D341Med (cell line): ENCODE data around the gene ZNF750.

Source experiments
- DNase-seq: peaks from one replicate; pipeline ENCODE4 v3.0.0; 2012; ENCODE audit warnings: low spot score

The ZNF750 gene

DNA sequence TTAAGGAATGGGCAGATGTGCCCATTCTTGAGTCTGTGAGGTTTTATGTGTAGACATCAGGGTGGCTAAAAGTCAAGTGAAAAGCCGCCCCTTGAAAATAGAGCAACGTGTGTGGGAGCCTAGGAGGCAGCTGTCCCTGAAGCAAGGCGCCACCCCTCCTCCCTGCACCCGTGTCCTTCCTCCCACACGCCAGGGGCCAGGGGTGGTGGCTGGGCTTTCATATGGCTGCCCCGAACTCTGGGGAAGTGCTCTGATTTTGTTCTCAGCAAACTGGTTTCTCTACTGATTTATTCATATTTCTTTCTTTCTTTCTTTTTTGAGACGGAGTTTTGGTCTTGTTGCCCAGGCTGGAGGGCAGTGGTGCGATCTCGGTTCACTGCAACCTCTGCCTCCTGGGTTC lies 4.7 kb downstream of the ZNF750 start:
- no peak for DNase-seq

DNA sequence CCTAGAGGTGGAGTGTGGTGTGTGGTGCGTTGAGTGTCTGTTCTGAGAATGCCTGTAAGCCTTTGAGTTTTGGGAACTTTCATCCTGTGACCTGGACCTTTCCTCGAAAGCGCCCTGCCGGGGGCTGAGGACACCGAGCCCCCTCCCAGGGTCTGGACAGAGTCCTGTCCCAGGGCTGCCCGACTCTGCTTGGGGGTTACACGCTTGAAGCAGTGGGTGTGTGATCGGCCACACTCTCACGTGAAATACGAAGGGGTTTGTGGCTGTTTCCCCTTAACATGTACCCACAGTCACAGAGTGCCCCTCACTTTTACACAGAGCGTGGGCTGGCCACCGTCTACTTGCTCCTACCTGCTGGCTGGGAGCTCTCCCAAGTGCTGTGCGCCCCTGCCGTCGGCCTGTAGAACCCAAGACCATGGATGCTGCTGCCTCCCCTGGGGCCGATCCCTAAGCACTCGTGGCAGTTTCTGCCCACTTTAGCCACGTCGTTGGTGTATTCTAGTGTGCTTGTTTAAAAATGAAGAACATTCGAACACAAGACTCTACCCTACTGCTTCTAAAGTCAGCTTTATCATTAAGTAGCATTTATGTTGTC lies 6.8 kb downstream of the ZNF750 start:
- DNase-seq, result no peak

DNA sequence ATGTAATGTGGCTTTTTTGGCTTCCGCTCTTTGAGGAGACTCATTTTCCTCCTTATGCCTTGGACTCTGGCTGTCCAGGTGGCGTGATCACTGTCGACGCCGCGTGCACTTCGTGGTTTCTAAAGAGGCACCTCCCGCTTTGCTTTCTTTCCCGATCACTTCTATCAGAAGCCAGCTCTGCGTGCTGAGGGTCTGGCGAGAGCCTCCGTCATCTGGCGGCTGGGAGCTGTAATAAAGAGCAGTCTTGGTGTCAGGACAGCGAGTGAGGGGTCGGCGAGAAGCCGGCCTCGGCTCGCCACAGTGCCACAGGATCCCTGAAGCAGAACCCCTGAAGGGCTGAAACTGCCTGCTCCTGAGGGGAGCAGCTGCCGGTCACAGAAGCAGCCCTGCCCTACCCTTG lies 7.4 kb downstream of the ZNF750 start:
- DNase-seq, result no peak

DNA sequence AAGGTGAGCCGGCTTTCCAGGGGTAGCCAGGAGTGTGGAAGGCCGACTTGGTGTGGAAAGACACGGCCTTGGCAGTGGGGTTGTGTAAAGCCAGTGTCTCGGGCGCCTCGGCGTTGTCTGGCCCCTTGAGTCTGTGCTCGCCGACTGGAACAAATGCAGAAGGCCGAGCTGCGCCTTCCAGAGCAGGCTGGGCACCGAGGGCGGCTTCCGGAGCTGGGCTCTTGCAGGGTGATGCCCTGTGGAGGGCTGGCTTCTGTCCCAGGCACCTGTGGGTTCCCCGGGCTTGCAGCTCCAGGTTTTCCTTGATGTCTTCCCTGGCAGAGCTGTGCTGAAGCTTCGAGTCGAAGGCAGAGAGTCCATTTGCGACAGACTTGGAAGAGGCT lies 8.0 kb downstream of the ZNF750 start:
- no peak for DNase-seq

DNA sequence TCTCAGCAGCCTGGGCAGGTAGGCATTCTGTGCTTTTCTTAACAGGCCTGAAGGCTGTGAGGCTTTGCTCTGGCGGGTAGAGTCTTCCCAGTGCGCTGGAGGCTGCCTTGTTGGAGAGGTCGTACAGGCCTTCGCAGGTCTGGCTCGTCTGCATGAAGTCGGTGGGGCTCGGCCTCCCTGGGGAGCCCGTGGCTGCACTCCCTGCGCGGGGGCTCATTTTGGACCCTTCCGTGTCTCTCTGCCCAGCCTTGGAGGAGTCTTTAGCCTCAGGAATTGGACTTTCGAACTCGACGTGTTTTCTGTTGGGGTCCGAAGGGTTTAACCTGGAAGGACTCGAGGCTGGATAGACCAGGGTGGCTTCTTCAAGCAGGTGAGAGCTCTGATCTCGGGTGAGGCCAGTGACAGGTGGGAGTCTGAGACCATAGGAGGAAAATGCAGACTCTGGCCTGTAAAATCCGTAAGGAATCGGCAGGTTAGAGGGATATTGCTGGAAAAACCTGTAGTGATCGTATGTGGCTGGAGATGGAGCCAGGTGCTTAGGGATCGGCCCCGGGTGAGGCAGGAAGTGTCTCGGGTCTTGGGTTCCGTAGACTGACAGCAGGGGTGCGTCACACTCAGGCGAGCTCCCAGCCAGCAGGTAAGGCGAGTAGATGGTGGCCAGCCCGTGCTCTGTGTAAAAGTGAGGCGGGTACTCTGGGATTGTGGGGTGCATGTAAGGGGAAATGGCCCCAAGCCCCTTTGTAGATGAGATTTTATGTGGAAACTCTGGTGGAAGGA lies 8.6 kb downstream of the ZNF750 start:
- no peak for DNase-seq

DNA sequence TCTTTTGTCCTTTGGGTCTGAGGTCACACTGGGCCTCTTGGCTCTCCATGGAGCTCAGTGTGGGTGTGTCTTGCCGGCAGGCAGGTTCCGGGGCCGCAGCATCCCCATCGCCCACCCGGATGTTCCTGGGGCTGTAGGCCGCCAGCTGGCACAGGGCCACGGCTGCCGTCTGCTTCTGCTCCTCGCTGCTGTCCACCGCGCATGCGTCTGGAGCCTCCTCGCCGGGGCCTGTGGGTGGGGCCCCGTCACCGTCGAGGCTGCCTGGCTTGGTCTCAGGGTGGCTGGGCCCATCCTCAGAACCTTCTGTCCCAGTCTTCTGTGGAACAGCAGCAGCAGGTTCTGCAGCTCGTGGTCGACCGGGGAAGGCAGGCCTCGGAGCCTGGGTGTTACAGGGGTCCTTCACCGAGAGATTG lies 9.6 kb downstream of the ZNF750 start:
- no peak for DNase-seq

DNA sequence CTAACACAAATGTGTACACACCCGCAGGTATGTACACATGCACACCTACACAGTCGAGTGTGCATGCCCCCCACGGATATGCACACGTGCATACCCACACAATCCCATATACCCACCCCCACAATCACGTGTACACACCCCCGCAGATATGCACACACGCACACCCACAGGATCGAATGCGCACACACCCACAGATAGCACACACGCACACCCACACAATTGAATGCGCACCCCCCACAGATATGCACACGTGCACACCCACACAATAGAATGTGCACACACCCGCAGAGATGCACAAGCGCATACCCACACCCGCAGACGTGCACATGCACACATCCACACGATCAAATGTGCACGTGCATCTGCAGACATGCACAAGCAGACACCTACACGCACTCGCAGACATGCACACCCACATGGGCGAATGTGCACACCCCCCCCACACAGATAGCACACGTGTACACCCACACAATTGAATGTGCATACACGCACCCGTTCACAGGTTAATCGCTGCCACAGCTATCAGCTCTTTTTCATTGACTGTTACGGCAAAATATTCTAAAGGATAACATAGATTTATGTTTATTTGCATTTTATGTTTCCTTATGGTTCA lies 10.8 kb downstream of the ZNF750 start:
- no peak for DNase-seq

DNA sequence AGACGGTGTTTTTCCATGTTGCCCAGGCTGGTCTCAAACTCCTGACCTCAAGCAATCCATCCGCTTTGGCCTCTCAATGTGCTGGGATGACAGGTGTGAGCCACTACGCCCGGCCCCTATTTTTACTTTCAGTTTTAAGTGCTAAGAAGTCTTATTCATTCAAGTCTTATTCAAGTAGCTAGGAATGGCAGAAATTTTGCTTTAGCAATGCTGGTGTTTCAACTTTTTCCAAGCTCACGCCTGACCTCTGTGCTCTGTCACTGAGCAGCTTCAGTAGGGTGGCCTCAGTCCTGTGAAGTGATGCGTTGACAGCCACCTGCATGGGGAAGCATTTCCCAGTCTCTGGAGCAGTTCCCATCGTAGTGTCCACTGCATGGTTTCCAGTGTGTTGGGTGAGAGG lies 12.9 kb downstream of the ZNF750 start:
- DNase-seq, result no peak

DNA sequence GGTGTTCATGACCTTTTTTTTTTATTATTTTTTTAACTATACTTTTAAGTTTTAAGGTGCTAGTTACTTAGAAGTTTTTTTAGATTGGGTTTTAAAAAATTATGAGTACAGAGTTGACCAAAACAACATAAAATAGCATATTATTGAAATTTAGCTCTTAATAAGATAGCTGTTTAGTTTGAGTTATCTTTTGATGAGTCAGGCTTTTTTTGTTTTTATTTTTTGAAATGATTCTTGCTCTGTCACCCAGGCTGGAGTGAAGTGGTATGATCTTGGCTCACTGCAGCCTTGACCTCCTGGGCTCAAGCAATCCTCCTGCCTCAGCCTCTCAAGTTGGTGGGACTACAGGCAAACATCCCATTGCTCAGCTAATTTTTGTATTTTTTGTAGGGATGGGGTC lies 13.6 kb downstream of the ZNF750 start:
- no peak for DNase-seq

DNA sequence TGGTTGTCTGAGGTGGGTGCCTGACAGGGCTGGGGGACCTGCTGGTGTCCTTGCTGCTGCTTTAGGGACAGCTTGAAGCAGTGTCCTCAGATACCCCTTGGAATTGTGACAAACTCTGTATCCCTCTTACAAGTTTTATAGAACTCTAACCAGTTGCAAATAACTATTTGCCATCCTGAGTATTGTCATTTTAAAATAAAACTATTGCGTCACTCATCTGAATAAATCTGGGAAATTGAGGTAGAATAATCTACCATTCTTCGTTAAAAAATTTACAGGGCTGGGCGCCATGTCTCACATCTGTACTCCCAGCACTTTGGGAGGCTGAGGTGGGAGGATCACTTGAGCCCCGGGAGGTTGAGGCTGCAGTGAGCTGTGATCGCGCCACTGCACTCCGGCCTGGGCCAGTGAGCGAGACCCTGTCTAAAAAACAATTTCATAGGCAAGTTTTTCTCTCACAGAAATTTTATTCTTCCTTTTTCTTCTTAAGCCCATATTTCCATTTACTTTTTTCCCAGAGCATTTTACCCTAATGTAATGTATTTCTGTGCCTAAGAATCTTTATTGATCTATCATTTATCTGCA lies 14.2 kb downstream of the ZNF750 start:
- DNase-seq, result no peak

DNA sequence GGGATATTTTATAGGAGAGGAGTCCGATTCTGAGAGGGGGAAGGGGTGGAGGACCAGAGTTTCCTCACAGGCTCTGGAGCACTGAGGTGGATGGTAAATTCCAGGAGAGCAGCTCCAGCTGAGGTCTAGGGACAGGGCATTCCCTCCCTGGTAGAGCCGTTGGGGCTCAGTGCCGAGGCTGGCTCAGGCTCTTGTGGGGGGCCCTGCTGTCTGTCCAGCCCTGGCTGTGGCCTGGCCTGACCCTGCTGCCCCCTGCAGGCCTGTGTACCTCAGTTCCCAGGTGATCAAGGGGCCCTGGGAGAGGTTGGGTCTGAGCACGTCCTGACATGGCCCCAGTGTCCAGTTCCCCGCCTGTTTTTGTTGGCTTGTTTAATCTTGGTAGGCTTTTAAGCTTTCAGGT lies 16.8 kb downstream of the ZNF750 start:
- DNase-seq, result no peak

DNA sequence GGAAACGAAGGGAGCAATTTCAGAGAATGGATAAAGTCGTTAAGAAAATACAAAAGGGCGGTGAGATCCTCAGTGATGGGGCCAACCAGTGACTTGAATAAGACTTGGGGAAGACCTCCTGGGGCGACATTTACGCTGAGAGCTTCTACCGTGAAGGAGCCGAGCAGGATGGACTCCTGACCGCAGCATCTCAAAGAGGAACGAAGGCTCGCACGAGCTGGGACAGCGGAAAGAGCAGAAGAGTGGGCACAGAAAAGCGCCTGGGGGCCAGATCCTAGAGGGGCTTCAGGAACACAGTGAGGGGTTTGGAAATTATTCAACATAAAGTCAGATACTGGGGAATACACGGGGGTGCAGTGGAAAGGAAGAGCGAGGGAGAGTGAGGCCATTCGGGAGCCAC lies 17.5 kb downstream of the ZNF750 start:
- DNase-seq, result no peak

DNA sequence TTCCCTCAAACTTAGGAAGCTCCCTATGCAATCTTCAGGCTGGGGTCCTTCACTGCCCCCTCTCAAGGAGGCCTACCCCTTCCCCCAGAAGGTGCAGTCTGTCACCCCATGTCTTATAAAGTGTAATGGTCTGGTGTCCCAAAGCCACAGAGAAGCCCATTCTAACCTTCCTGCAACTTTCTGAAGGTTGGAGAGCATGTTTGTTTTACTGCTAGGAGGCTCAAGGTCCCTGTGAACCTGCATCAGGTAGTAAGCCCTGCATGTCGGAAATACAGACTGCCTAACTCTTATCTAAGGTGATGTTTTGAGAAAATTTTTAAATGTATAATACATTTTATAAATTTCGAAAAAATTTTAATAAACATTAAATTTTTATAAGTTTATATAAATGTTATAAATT lies 18.3 kb downstream of the ZNF750 start:
- no peak for DNase-seq

DNA sequence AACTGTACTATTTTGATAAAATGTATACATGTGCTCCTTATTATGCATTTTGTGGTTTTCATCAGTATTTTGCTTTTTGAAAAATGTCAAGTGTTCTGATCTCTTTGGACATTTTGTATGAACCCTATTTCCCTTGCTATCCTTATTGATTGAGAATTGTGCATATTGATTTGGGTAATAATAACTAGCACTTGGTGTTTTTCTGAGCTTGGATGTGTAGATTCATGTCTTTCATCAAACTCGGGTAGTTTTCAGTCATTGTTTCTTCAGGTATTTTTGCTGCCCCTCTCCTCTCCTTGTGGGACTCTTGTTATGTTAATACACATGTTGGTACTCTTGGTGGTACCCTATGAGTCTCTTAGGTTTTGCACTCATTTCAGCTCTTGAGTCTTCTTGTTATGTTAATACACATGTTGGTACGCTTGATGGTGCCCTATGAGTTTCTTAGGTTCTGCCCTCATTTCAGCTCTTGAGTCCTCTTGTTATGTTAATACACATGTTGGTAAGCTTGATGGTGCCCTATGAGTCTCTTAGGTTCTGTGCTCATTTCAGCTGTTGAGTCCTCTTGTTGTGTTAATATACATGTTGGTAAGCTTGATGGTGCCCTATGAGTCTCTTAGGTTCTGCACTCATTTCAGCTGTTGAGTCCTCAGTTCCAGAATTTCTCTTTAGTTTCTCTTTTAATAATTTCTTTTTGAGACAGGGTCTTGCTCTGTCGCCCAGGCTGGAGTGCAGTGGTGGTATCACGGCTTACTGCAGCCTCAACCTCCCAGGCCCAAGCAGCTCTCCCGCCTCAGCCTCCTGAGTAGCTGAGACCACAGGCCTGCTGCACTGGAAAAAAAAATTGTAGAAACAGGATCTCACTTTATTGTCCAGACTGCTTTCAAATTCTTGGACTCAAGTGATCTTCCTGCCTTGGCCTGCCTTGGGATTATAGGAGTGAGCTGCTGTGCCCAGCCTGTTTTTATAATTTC lies 19.3 kb downstream of the ZNF750 start:
- no peak for DNase-seq

DNA sequence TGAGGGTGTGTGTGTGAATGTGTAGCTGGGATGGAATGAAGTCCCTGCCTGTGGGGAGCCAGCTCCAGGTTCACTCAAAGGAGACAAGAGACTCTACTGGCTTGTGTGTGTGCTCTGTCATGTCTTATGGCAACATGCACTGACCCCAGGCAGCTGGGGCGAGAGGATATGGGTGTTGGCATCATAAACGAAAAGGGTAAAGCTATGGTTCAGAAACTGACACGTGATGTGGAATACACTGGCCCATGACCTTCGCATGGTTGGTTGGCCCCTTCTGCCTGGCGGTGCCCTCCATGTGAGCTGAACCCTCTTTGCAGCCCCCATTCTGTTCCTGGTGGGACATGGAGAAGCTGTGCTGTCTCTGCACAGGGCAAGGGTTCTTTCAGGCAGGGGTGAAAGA lies 21.9 kb downstream of the ZNF750 start:
- DNase-seq, result no peak

DNA sequence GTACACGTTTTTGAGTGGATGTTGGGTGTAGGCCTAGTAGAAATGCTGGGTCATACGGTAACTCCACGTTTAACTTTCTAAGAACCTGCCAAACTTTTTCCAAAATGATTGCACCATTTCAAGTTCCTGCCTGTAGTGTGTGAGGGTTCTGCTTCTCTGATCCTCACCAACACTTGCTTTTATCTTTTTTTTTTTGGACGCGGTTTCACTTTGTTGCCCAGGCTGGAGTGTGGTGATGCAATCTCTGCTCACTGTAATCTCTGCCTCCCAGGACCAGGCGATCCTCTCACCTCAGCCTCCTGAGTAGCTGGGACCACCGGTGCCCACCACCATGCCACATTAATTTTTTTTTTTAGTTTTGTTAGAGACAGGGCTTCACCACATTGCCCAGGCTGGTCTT lies 23.5 kb downstream of the ZNF750 start:
- DNase-seq, result no peak

DNA sequence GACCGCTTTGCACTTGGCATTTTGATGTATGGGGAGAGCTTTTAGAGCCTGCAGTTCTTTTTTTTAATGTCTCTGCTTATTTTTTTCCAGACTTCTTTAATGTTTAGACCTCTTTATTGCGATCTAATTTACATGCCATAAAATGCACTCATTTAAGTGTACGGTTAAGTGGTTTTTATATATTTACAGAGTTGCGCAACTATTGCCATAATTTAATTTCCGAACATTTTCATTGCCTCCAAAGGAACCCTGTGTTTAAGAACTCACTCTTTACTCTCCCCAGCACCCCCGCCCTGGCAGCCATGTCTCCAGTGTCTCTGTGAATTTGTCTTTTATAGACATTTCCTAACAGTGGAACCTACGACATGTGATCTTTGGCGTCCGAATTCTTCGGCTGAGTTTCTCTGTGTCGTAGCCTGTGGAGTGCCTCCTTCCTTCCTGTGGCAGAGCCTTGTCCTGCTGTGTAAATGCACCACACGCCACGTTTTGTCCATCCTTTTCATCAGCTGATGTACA lies 24.0 kb downstream of the ZNF750 start:
- DNase-seq, result no peak

DNA sequence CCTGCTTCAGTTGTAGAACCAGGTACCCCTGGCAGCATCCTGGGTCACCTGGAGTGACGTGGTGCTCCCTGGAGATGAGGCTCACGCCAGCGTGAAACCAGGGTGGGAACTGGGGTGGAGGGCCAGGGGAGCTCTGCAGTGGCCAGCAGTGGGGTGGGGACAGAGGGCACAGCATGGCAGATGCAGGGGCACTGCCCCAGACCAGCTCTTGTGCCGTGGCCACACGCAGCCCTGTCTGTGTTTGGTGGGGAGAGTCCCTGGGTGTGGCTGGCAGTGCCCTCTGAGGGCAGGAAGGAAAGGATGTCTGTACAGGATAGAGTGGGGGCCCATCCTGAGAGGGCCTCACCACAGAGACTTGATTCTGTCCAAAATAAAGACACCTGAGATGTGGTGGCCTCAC lies 24.5 kb downstream of the ZNF750 start:
- no peak for DNase-seq

DNA sequence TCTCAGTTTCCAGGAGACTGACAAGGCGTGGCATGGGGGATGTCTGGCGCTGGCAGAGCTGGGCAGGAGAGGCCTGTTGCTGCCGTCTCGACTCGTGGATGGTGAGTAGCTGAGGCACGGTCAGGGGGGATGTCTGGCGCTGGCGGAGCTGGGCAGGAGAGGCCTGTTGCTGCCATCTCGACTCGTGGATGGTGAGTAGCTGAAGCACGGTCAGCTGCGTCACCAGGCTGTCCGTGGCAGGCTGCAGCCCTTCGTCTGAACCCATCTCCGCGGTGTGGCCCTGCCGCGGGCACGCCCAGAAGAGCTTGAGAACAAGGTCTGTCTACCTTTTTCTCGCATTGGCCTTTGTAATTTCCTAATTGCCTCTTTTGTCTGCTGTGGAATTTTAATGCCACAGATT lies 25.0 kb downstream of the ZNF750 start:
- DNase-seq, result no peak

DNA sequence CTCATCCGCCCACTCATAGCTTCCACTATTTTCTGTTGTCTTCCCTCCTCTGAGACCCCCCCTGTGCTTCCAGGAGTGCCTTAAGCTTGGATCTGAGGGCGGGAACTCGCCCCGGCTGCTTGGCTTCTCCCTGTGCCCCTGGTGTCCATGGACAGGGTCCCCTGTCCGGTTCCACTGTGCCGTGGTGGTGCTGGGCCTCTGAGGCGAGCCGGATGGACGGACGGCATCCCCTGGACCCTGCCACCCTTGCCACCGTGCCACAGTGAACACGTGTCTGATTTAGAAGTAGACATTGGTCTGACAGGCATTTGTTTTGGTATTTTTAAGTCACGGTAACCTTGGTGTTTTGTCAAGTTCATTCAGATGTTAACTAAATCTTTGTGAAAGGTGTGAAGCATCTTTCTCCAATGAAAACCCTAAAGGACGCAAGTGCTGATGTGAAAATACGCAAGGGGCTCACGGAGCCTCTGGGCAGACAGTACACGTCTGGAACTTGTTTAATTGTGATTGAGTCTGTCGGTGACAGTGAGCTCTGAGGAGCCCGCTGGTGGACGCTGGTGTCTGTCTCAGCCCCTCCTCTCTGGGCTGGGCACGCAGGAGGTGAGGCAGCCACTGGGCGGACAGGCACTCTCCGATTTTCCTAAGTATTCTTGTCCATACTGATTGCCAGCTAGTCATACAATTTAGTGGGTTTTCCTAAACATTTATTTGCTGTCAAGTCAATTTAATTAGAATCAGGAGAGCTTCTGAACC lies 26.3 kb downstream of the ZNF750 start:
- no peak for DNase-seq

DNA sequence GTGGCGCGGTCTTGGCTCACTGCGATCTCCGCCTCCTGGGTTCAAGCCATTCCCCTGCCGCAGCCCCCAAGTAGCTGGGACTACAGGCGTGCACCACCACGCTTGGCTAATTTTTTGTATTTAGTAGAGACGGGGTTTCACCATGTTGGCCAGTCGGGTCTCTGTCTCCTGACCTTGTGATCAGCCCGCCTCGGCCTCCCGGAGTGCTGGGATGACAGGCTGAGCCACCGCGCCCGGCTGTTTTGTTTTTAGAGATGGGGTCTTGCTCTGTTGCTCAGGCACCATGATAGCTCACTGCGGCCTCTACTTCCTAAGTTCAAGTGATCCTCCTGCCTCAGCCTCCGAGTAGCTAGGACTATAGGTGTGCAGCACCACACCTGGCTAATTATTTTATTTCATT lies 27.2 kb downstream of the ZNF750 start:
- no peak for DNase-seq
